GM21619 (cell line): ENCODE data around the gene CAMSAP2.

Experiments
- ATAC-seq: cut with Tn5 transposase; IDR thresholded peaks from one replicate; pipeline ENCODE4 v1.9.1; 2021; ENCODE audit not compliant: unreplicated experiment

Gene CAMSAP2

DNA sequence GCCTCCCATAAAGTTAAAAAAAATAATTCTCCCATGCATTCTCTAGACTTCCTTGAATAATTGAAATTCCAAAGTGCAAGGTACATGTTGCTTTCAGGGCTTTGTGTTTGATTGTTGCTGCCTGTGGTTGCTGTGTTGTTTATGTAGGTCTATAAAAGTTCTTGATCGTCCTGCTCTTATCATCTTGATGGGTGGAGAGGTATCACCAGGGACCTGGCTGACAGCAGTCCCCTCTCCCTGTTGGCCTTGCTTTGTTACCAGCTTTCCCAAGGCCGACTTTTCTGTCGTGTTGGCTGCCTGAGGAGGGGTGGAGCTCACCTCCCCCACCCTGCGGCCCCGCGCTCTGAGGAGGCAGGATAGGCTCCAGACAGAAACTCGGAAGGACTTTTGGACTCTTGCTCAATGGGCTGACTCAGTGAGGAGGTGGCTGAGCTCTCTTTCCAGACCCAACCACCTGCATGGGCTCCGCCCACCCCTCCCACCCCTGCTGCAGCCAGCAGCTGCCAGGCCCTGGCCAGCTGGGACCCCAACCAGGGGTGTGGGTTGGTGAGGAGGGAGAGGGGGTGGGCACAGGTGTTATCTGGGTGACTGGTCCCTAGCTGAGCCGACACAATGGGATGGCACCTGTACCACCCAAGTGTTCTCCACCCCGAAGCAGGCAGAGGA lies 158.0 kb downstream of the CAMSAP2 start:
- no peak for ATAC-seq

DNA sequence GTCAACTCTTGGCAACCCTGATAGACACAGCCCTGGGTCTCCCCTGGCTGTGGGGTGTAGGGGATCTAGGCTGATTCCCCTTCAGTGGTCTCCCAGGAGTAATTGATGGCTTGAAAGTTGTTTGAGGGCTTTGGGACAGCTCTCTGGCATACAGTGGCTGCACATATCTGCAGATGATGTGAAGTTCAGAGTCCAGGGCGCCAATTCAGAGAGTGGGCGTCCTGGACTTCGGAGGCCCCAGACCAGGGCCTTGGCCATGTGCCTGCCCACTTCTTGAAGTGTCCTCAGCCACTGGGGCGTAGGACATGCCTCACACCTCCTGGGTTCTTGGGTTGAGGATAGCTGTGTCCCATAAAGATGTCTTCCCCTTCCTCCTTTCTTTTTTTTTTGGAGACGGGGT lies 158.6 kb downstream of the CAMSAP2 start:
- no peak for ATAC-seq

DNA sequence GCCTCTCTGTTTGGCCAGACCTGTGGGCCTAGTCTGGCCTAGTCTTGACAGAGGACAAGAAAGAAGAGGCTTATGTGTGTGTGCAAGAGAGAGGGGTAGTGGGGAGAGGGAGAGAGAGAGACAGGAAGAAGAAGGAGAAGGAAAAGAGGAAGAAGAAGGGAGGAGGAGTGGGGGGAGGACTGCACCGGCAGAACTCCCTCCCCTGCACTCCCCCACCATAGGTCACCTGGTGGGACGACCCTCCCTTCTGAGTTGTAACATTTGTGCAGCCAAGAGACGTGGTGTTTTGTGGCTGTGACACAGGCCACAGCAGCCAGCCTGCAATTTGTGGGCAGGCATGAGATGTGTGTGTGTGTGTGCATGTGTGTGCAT lies 160.3 kb downstream of the CAMSAP2 start:
- no peak for ATAC-seq

DNA sequence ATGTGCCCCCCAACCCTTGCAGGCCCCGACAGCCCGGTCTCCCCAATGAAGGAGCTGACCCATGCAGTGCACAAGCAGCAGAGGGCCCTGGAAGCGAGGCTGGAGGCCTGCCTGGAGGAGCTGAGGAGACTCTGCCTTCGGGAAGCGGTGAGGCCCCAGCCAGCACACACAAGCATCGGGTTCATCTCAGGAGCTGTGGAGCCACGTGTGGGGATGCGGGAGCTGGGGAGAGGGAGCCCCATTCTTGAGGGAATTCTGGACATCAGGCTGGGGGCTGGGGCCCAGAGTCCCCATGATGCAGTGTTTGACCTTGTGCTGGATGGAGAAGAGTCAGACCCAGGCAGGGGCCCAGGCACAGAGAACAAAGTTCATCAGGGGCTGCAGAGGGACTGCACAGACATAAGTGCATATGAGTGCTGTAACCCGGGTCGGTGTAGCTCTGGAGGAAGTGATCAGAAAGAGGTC lies 160.8 kb downstream of the CAMSAP2 start:
- no peak for ATAC-seq

DNA sequence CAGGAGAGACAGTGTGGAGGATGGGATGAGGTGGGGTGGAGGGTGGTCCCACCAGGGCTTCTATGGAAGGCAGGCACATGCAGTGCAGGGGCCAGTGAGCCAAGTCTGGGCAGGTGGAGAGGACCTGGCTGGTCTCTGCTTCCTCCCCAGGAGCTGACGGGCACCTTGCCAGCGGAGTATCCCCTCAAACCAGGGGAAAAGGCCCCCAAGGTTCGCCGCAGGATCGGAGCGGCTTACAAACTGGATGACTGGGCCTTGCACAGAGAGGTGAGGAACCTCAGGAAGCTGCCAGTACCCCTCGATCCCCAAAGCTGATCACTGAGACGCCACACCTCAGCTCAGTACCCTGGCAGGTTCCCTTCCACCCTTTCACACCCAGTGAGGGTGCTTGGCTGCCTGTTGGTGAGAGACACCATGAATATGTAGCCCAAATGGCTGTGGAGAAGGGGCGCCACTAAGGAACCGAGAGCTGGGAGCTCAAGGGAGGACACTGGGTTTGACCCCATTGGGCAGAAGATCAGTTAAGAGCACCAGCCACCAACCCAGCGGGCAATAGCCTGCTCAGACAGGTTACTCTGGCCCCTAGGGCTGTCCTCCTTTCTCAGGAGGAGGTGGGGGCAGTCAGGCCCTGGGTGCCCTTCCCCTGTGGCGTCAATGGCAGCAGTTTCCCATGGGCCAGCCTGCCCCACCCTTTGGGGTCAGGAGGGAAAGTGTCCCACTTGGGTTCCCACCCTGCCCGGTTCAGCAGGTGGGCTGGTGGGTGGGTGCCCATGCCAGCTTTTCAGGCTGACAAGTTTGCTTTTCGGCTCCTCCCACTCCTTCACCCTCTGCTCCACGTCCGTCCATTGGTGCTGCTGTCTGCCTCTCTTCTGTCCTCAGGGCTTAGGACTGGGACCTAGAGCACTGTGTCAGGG lies 161.5 kb downstream of the CAMSAP2 start:
- ATAC-seq = no peak

DNA sequence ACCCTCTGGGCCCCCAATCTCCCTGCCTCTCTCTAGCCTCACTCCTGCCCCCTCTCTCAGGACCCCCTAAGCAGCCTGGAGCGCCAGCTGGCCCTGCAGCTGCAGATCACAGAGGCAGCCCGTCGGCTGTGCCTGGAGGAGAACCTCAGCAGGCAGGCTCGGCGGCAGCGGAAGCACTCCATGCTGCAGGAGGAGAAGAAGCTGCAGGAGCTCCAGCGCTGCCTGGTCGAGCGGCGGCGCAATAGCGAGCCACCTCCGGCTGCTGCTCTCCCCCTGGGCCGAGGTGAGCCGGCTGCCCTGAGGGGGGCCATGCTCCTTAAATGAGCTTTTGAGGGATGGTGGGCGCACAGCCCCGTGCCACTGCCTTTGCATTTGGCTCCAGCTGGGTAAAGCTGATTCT lies 162.2 kb downstream of the CAMSAP2 start:
- no peak for ATAC-seq

DNA sequence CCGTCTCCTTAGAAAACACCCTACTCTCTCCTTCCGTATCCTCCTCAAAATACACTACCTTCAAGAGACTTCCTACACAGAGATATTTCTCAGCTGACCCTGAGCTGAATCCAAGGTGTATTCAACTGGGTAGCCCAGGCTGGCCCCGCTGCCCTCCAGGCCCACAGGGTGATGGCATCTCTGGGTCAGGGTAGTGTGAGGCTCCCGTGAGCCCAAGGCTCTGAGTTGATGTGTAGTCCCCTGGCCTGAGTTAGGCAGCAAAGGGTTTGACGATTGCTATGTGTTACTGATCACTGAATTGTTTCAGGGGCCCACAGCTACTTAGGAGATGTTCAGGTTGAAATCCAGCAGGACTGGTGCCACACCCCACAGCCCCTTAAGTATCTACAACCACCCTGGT lies 162.7 kb downstream of the CAMSAP2 start:
- ATAC-seq = no peak

DNA sequence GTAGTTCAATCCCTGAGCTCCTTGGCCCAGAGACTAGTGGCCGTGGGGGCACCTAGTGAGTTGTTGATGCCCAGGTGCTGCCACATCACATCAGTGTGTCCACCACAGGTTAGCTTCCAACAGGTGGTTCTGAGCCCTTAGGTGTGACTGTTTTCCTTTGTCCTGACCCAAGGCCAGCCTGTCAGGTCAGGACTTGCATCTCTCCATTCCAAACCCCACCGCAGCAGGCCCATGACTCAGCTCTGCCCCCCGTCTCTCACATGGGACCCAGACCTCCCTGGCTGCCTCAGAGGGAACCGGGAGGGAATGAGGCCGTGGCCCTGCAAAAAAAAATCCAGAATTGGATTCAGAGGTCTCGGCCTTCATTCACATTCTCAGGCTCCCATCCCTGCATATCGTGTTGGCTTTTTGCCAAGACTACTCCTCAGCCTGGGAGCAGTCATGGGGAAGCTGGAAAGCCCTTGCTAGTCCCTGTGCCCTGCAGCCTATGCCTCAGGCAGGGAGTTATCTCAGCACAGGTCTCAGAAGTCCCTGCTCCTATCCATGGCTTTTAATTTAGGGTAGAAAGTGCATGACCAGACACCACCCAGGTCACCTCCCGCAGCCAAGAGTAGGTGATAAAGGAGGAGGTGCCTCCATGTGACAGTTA lies 163.2 kb downstream of the CAMSAP2 start:
- no peak for ATAC-seq

DNA sequence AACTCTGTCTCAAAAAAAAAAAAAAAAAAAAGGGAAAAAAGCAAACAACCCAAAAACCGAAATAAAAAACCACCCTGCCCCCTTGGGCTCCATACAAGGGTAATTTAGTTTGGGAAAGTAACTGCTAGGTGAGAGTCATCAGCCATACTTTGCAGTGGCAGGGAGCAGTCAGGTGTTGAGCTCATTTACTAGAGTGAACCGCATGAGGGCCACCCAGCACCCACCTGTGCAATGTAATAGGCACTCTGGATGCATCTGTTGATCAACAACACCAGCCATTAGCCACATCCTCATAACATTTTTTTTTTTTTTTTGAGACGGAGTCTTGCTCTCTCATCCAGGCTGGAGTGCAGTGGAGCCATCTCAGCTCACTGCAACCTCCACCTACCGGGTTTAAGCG lies 165.1 kb downstream of the CAMSAP2 start:
- no peak for ATAC-seq

DNA sequence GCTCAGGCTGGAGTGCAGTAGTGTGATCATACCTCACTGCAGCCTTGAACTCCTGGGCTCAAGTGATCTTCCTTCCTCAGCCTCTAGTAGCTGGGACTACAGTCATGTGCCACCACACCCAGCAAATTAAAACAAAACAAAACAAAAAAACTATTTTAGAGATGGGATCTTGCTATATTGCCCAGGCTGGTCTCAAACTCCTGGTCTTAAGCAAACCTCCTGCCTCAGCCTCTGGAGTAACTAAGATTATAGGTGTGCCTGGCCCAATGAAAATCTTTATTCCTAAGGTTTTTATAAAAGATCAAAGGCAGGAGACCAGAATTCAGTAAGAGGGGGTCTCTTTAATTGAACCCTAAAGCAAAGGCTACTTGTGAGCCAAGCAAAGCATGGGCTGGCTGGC lies 166.1 kb downstream of the CAMSAP2 start:
- no peak for ATAC-seq

DNA sequence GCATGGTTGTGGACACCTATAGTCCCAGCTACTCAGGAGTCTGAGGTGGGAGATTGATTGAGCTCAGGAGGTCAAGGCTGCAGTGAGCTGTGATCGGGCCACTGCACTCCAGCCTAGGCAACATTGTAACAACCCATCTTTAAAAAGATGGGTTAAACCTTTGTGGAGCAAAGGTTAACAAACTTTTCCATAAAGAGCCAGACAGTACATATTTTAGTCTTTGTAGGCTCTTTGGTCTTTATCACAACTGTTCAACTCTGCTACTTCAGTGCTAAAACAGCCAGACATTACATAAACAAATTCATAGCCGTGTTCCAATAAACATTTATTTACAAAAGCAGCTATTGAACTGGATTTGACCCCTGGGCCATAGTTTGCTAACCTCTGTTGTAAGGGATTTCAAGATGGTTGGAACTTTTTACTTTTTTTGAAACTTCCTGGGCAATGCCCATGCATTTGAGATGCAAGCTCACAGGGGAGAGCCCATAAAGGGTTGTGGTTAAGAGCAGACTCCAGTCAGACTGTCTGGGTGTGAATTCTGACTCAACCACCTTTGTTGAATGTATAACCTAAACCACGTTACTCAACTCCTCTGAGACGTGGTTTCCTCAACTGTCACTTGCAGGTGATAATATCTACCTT lies 166.8 kb downstream of the CAMSAP2 start:
- peak; percentile 43 for ATAC-seq

DNA sequence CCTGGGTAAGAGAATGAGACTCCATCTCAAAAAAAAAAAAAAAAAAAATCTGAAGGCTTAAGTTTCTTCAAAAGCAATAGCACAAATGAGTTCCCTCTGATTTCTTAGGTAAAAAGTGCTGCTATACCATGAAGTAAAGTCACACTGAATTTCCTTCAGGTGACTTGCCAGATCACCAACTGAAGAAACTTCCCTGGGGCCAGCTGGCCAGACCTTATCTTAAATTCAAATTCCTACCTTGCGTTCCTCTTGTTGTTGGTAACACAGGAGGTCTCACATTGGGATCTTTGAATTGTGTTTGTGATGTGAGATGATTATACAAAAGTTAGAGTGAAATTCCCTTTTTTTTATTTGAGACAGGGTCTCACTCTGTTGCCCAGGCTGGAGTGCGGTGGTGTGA lies 167.8 kb downstream of the CAMSAP2 start:
- ATAC-seq = no peak

DNA sequence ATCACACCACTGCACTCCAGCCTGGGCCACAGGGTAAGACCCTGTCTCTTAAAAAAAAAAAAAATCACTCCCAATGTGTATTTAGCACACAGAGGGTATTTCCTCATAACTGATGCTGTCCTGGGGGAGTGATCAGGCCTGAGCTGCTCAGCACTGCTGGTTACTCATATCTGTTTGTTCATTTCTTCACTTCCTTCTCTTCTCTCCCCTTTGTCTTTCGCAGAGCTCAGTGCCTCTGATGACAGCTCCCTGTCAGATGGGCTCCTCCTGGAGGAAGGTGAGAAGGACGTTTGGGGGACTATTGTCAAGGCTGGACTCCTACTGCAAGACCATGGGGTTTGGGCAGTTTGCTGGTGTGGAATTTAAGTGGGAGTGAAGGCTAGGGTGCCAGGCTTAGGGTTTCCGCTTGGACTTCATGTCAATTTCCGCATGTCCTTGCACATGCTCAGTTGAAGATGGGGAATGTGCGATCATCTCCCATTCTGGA lies 169.0 kb downstream of the CAMSAP2 start:
- ATAC-seq = peak; percentile 57

DNA sequence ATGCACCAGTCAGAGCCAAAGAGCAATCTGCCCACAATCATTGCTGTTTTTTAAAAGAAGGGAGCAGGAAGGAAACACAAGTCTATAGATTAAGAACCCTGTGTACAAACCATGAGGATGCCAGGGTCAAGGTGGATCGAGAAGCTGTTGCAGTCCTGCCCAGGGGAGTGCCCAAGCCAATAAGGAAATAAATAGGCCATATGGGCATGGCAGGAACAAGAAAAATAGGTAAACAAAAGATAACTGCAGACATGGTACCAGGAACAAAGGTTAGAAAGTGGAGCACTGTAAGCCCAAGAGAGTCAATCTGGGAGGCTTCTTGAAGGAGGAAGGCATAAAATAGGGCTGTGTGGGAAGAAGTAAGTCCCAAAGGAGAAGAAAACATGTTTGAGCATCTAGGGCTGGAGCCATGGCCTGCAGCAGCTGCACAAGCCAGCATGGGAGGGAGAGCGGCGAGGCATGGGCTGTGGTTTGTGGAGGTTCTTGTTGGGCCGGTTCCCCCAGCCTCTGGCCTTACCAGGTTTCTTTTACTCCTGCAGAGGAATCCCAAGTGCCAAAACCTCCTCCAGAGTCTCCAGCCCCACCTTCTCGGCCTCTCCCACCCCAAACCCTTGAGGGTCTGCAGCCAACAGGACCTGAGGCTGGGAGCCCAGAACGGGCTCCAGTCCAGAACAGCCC lies 169.6 kb downstream of the CAMSAP2 start:
- no peak for ATAC-seq

DNA sequence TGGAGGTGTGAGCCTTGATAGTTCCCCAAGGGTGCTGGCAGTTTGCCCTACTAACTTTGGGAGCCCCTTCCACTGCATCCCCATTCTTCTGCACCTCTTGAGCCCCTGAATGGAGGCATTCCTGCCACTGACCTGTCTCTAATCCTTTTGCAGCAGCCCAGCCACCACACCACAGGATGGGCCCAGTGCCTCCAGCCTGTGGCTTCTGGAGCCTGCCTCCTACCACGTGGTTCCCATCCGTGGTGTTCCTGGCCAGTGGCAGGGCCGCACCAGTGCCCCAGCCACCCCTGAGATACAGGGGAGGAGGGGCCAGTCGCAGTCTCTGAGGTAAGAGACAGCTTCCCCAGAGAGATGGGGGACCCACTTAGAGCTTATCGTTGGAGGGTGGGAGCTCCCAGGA lies 170.4 kb downstream of the CAMSAP2 start:
- peak; percentile 15 for ATAC-seq

DNA sequence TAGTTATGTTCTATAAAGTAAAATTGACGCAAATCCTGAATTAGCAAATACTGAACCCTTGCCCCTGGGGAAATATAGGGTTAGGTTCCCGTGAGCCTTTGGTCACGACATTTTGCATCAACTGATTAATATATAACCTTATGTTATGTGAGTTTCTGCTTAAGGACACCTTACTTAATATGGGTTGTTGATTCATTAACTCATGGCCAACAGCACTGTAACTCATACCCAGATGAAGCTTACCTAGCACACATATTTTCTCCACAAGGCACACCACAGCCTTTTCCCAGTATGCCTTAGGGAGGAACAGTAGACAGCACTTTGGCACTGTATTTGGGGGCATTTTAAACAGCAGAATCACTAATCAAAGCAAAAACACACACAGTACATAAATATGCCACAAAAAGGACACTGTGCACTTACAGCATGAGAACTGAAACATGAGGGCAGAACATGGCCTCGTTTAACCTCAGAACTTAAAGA lies 171.1 kb downstream of the CAMSAP2 start:
- peak; percentile 51 for ATAC-seq
